IMR-90 (cell line): Measurements from ENCODE around the gene SMAP1. TPM values are rescaled to one million over a fixed set of nuclear protein-coding genes. Genes with fewer than 3 reads are reported as not detected.

Source experiments
- ATAC-seq: fragments of 200-7000 bp; cut with Tn5 transposase; 2 replicates; pipeline ENCODE4 v1.9.1; 2020; ENCODE audit warnings: low read depth, mild to moderate bottlenecking, moderate library complexity
- BruUV-seq: library from RNA; stranded (reverse); fragments of 400-500 nt; replicated peaks from 2 replicates; lab custom pipeline; 2021; lab: Mats Ljungman, UMichigan
- CTCF ChIA-PET: fragments of 300-600 bp; formaldehyde crosslinking; extraction: SDS; loops from one replicate; lab custom pipeline; 2021; ENCODE audit warnings: antibody characterized with exemption; lab: Yijun Ruan, JAX
- POLR2A ChIA-PET: fragments of 300-600 bp; sonication (Branson Sonifier 250); formaldehyde crosslinking; loops from one replicate; lab custom pipeline; 2022; ENCODE audit warnings: antibody characterized with exemption; ENCODE audit not compliant: unreplicated experiment; lab: Charles Lee
- DNase-seq: peaks from one replicate; pipeline ENCODE4 v3.0.0; 2013
- H2AFZ ChIP-seq: replicated peaks from 2 replicates; pipeline ENCODE3; 2013; ENCODE audit warnings: low read length, mild to moderate bottlenecking; ENCODE audit not compliant: poor library complexity
- H2AK5ac ChIP-seq: 2 replicates; pipeline ENCODE4 v1.6.1; 2013; ENCODE audit warnings: low read depth, low read length, inconsistent platforms
- H2AK9ac ChIP-seq: replicated peaks from 2 replicates; pipeline ENCODE3; 2013; ENCODE audit warnings: mild to moderate bottlenecking, low read depth, low read length, moderate library complexity; ENCODE audit not compliant: poor library complexity
- H2BK120ac ChIP-seq: 2 replicates; pipeline ENCODE4 v1.6.1; 2013; ENCODE audit warnings: low read depth, low read length, inconsistent platforms
- H2BK15ac ChIP-seq: 3 replicates; pipeline ENCODE4 v1.6.1; 2013; ENCODE audit warnings: low read depth, low read length, inconsistent platforms
- H2BK20ac ChIP-seq: 2 replicates; pipeline ENCODE4 v1.6.1; 2013; ENCODE audit warnings: low read depth, mild to moderate bottlenecking, inconsistent platforms, low read length, moderate library complexity
- H2BK5ac ChIP-seq: 2 replicates; pipeline ENCODE4 v1.6.1; 2013; ENCODE audit warnings: mild to moderate bottlenecking, low read depth, low read length, inconsistent platforms; ENCODE audit not compliant: poor library complexity, severe bottlenecking
- H3K14ac ChIP-seq: replicated peaks from 2 replicates; pipeline ENCODE4 v1.6.1; 2013; ENCODE audit warnings: low read depth, low read length, inconsistent platforms
- H3K18ac ChIP-seq: 2 replicates; pipeline ENCODE4 v1.6.1; 2013; ENCODE audit warnings: low read depth, low read length, control low read depth
- H3K23ac ChIP-seq: 2 replicates; pipeline ENCODE4 v1.6.1; 2013; ENCODE audit warnings: low read depth, low read length, inconsistent platforms
- H3K27ac ChIP-seq: 2 replicates; pipeline ENCODE4 v1.5.1; 2013; ENCODE audit warnings: mild to moderate bottlenecking, control low read depth, low read length; ENCODE audit not compliant: insufficient read depth
- H3K27me3 ChIP-seq: 2 replicates; pipeline ENCODE4 v1.6.1; 2013; ENCODE audit warnings: low read length; ENCODE audit not compliant: control insufficient read depth, insufficient read depth
- H3K36me3 ChIP-seq: 2 replicates; pipeline ENCODE4 v1.6.1; 2013; ENCODE audit warnings: low read length, mixed read lengths; ENCODE audit not compliant: control insufficient read depth, insufficient read depth
- H3K4ac ChIP-seq: 2 replicates; pipeline ENCODE4 v1.6.1; 2013; ENCODE audit warnings: low read depth, low read length, inconsistent platforms
- H3K4me1 ChIP-seq: 2 replicates; pipeline ENCODE4 v1.6.1; 2013; ENCODE audit warnings: low read length, mixed read lengths; ENCODE audit not compliant: control insufficient read depth, insufficient read depth
- H3K4me2 ChIP-seq: 2 replicates; pipeline ENCODE4 v1.6.1; 2013; ENCODE audit warnings: low read depth, mild to moderate bottlenecking, control low read depth, low read length, moderate library complexity
- H3K4me3 ChIP-seq: 2 replicates; pipeline ENCODE4 v1.5.1; 2013; ENCODE audit warnings: low read depth, mild to moderate bottlenecking, control low read depth, low read length, moderate library complexity; ENCODE audit not compliant: insufficient read depth
- H3K56ac ChIP-seq: 2 replicates; pipeline ENCODE4 v1.6.1; 2013; ENCODE audit warnings: low read length, inconsistent platforms; ENCODE audit not compliant: insufficient read depth; ENCODE audit errors: extremely low read depth
- H3K79me1 ChIP-seq, 2 experiments: 2 replicates each; pipeline ENCODE4 v1.6.1; 2013; ENCODE audit warnings: low read length in 2 of 2, inconsistent platforms in 1 of 2, low read depth in 1 of 2
- H3K9ac ChIP-seq: 2 replicates; pipeline ENCODE4 v1.6.1; 2013; ENCODE audit warnings: low read depth, low read length, control low read depth
- H3K9me1 ChIP-seq: 2 replicates; pipeline ENCODE4 v1.6.1; 2013; ENCODE audit warnings: low read length, inconsistent platforms; ENCODE audit not compliant: insufficient read depth
- H3K9me3 ChIP-seq: 2 replicates; pipeline ENCODE4 v1.6.1; 2013; ENCODE audit warnings: low read length; ENCODE audit not compliant: control insufficient read depth, insufficient read depth
- H4K20me1 ChIP-seq: 2 replicates; pipeline ENCODE4 v1.6.1; 2013; ENCODE audit warnings: low read length, inconsistent platforms; ENCODE audit not compliant: insufficient read depth
- H4K5ac ChIP-seq: 2 replicates; pipeline ENCODE4 v1.6.1; 2013; ENCODE audit warnings: mild to moderate bottlenecking, low read depth, low read length, control low read depth
- H4K8ac ChIP-seq, 2 experiments: 2 replicates each; pipeline ENCODE4 v1.6.1; 2013; ENCODE audit warnings: low read depth in 2 of 2, low read length in 2 of 2, control low read depth in 1 of 2, inconsistent platforms in 1 of 2
- H4K91ac ChIP-seq: 2 replicates; pipeline ENCODE4 v1.6.1; 2013; ENCODE audit warnings: low read depth, low read length, inconsistent platforms; ENCODE audit not compliant: insufficient read depth
- BHLHE40 ChIP-seq: fragments of 150-350 bp; IDR thresholded peaks from 2 replicates; pipeline ENCODE4 v1.6.1; 2016; ENCODE audit warnings: mild to moderate bottlenecking, low read depth, low read length
- CEBPB ChIP-seq: IDR thresholded peaks from 2 replicates; pipeline ENCODE4 v1.6.1; 2012; ENCODE audit warnings: low read depth, low read length, improper control_type of control experiment
- MXI1 ChIP-seq: IDR thresholded peaks from 2 replicates; pipeline ENCODE4 v1.6.1; 2012; ENCODE audit warnings: low read depth, mild to moderate bottlenecking, low read length, moderate library complexity, borderline replicate concordance
- RAD21 ChIP-seq: IDR thresholded peaks from 2 replicates; pipeline ENCODE4 v1.6.1; 2012; ENCODE audit warnings: low read length, improper control_type of control experiment
- RFX5 ChIP-seq: IDR thresholded peaks from 2 replicates; pipeline ENCODE4 v1.8.0; 2012; ENCODE audit warnings: low read depth, mild to moderate bottlenecking, low read length, moderate library complexity
- WGBS, 2 experiments: methylation state at CpG; one replicate each; pipeline versions ENCODE4 v1.1.5 to v1.1.7; 2013; ENCODE audit warnings: missing lambda C conversion rate in 2 of 2; ENCODE audit not compliant: insufficient read length in 1 of 2; ENCODE audit errors: extremely low coverage in 2 of 2; 5-methylcytosine and 5-hydroxymethylcytosine counted together
- dilution Hi-C: fragments of 300-500 bp; cut with HindIII; formaldehyde crosslinking; loops from one replicate; pipeline ENCODE4 v1.14.3; 2018; ENCODE audit warnings: low sequenced_read_pairs; ENCODE audit not compliant: unreplicated experiment
- in situ Hi-C: fragments of 300-500 bp; cut with MboI; formaldehyde crosslinking; loops from 3 replicates; pipeline ENCODE4 v1.14.3; 2019; ENCODE audit warnings: low sequenced_read_pairs, inconsistent platforms, mixed read lengths
- intact Hi-C: fragments of 100-400 bp; cut with micrococcal nuclease; formaldehyde crosslinking; loops from 2 replicates; pipeline ENCODE4 v1.10.0; 2022
- polyA plus RNA-seq, 3 experiments: library from polyadenylated mRNA; depleted of rRNA; stranded (reverse); fragments of >200 nt; gene quantifications; 2 replicates each; pipeline ENCODE4 v1.2.3, GENCODE V29; 2012; ENCODE audit warnings: low replicate concordance in 1 of 3
- total RNA-seq: library from RNA; depleted of rRNA; stranded (reverse); fragments of >200 nt; gene quantifications from 2 replicates; pipeline ENCODE4 v1.2.3, GENCODE V29; 2012
- TF ChIP-seq, protein P1 (sequence below): conservative IDR thresholded peaks from 2 replicates; pipeline ENCODE4 v1.5.1; 2012; ENCODE audit warnings: mild to moderate bottlenecking, low read depth, low read length, improper control_type of control experiment
- TF ChIP-seq, protein P2 (sequence below): fragments of 150-350 bp; IDR thresholded peaks from 2 replicates; pipeline ENCODE4 v1.6.1; 2016; ENCODE audit warnings: low read depth, mild to moderate bottlenecking, low read length, moderate library complexity, borderline replicate concordance

SMAP1 gene
- total and polyA plus RNA-seq, 2 of the 4 experiments (the other 2 are of a cell fraction) = 14.8 to 16.7 TPM

DNA sequence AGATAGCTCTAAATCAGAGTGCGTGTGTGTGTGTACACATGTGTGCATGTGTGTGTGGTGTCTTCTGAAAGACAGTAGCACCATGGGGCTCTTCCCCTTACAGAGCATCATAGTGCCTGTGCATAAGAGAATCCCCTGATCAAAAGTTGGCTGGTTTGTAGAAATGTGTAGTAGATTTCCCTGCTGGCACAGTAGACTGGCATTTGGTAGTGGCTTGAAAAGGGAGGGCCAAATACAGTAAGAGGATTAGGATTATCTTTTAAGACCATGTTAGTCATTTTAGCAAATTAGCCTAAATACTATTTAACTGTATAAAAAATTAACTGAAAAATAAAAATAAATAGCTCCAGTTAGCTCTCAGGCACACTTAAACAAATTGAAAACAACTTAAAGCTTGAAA lies 176.6 kb downstream of the SMAP1 start:
- Histone ChIP-seq H3K9me1 (peaks cover 3% of the 10 kb centered on the region; the same call in 1 of the 2 replicates), H3K4me1 (peaks cover 5% of the 10 kb centered on the region; the same call in 1 of the 2 replicates), H3K9ac (no peak overlapping the region), H4K20me1 (no peaks in the 10 kb centered on the region; the same call in 1 of the 2 replicates), H3K14ac (no peak overlapping the region), H2BK5ac (no peak overlapping the region), H3K4me2 (no peak overlapping the region), H3K9me3 (no peaks in the 10 kb centered on the region), H4K5ac (no peak overlapping the region), H3K27me3 (no peaks in the 10 kb centered on the region), H3K36me3 (no peaks in the 10 kb centered on the region; the same call in 1 of the 2 replicates), H3K18ac (no peak overlapping the region), H2AFZ (no peak overlapping the region), H3K23ac (no peak overlapping the region), H4K8ac (no peak overlapping the region), H2AK9ac (no peak overlapping the region), H4K91ac (no peak overlapping the region), H2BK15ac (no peak overlapping the region), H3K4me3 (no peak overlapping the region), H3K56ac (no peak overlapping the region), H2BK20ac (no peak overlapping the region), H3K79me1 (peaks cover 0 to 3% of the 10 kb centered on the region in 2 experiments; a peak in 3 of 4 replicates), H2BK120ac (no peak overlapping the region), H3K4ac (no peak overlapping the region), H3K27ac (no peak overlapping the region), H2AK5ac (no peak overlapping the region)
- BruUV-seq = no TSS peak
- TF ChIP-seq MXI1 (no peak), CEBPB (no peak), BHLHE40 (no peak), RAD21 (no peak), RFX5 (no peak)
- TF ChIP-seq, protein P1, sequence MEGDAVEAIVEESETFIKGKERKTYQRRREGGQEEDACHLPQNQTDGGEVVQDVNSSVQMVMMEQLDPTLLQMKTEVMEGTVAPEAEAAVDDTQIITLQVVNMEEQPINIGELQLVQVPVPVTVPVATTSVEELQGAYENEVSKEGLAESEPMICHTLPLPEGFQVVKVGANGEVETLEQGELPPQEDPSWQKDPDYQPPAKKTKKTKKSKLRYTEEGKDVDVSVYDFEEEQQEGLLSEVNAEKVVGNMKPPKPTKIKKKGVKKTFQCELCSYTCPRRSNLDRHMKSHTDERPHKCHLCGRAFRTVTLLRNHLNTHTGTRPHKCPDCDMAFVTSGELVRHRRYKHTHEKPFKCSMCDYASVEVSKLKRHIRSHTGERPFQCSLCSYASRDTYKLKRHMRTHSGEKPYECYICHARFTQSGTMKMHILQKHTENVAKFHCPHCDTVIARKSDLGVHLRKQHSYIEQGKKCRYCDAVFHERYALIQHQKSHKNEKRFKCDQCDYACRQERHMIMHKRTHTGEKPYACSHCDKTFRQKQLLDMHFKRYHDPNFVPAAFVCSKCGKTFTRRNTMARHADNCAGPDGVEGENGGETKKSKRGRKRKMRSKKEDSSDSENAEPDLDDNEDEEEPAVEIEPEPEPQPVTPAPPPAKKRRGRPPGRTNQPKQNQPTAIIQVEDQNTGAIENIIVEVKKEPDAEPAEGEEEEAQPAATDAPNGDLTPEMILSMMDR = no peak
- TF ChIP-seq, protein P2, sequence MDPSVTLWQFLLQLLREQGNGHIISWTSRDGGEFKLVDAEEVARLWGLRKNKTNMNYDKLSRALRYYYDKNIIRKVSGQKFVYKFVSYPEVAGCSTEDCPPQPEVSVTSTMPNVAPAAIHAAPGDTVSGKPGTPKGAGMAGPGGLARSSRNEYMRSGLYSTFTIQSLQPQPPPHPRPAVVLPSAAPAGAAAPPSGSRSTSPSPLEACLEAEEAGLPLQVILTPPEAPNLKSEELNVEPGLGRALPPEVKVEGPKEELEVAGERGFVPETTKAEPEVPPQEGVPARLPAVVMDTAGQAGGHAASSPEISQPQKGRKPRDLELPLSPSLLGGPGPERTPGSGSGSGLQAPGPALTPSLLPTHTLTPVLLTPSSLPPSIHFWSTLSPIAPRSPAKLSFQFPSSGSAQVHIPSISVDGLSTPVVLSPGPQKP = no peak
- intact Hi-C loops (no loop called here), in situ Hi-C loops (no loop called here), dilution Hi-C loops (no loop called here)
- WGBS, 2 experiments = no CpG with 5 or more reads among the region's 1 CpG
- no peak for ATAC-seq
- ChIA-PET CTCF (no interaction called here), POLR2A (no interaction called here)
- DNase-seq = no peak
